GM23338 (cell line): ENCODE data around the gene RBPJL. TPM values are rescaled to one million over a fixed set of nuclear protein-coding genes. Genes with fewer than 3 reads are reported as not detected.
A peak's percentile ranks its signal among the peaks of the same experiment; 100 is the strongest.

Source experiments
- ATAC-seq: fragments of 200-7000 bp; cut with Tn5 transposase; 3 replicates; pipeline ENCODE4 v1.9.1; 2020
- DNase-seq: peaks from one replicate; pipeline ENCODE4 v3.0.0-alpha.2; 2015; ENCODE audit warnings: low spot score
- H2AFZ ChIP-seq: fragments of 200-600 bp; sonication (generic); 2 replicates; pipeline ENCODE4 v1.8.0; 2016; ENCODE audit warnings: antibody characterized with exemption, mild to moderate bottlenecking, moderate library complexity
- H3F3A ChIP-seq: fragments of 200-600 bp; sonication (generic); replicated peaks from 2 replicates; pipeline ENCODE4 v1.8.0; 2017; ENCODE audit warnings: antibody characterized with exemption, mixed run types, low read depth
- H3K27ac ChIP-seq: fragments of 200-600 bp; sonication (generic); 2 replicates; pipeline ENCODE4 v1.6.1; 2016; ENCODE audit warnings: low read depth
- H3K27me3 ChIP-seq: fragments of 200-600 bp; sonication (generic); 2 replicates; pipeline ENCODE4 v1.8.0; 2016; ENCODE audit warnings: mild to moderate bottlenecking, mixed run types, moderate library complexity; ENCODE audit not compliant: insufficient read depth
- H3K36me3 ChIP-seq: fragments of 200-600 bp; sonication (generic); 2 replicates; pipeline ENCODE4 v1.8.0; 2016; ENCODE audit warnings: mild to moderate bottlenecking; ENCODE audit not compliant: insufficient read depth
- H3K4me1 ChIP-seq: fragments of 200-600 bp; sonication (generic); 2 replicates; pipeline ENCODE4 v1.8.0; 2016; ENCODE audit warnings: mild to moderate bottlenecking, moderate library complexity; ENCODE audit not compliant: insufficient read depth
- H3K4me2 ChIP-seq: fragments of 200-600 bp; sonication (generic); 2 replicates; pipeline ENCODE4 v1.7.1; 2017; ENCODE audit warnings: mixed run types
- H3K4me3 ChIP-seq: fragments of 200-600 bp; sonication (generic); 2 replicates; pipeline ENCODE4 v1.6.1; 2016; ENCODE audit warnings: mixed run types
- H3K79me2 ChIP-seq: fragments of 200-600 bp; sonication (generic); replicated peaks from 2 replicates; pipeline ENCODE4 v1.8.0; 2017; ENCODE audit warnings: mild to moderate bottlenecking; ENCODE audit not compliant: insufficient read depth
- H3K9me2 ChIP-seq: fragments of 200-600 bp; sonication (generic); 2 replicates; pipeline ENCODE4 v1.8.0; 2017; ENCODE audit not compliant: insufficient read depth
- H4K20me1 ChIP-seq: fragments of 200-600 bp; sonication (generic); replicated peaks from 2 replicates; pipeline ENCODE4 v1.8.0; 2017; ENCODE audit warnings: mild to moderate bottlenecking; ENCODE audit not compliant: insufficient read depth
- H3K27ac Mint-ChIP-seq: 2 replicates; pipeline ENCODE4 v1.8.0; 2020; ENCODE audit warnings: inconsistent platforms, mild to moderate bottlenecking, moderate library complexity, mixed read lengths
- H3K27me3 Mint-ChIP-seq: 3 replicates; pipeline ENCODE4 v1.8.0; 2022; ENCODE audit warnings: low read depth, mild to moderate bottlenecking, moderate library complexity, mixed read lengths, inconsistent platforms; ENCODE audit not compliant: insufficient read depth, poor library complexity
- H3K36me3 Mint-ChIP-seq: 3 replicates; pipeline ENCODE4 v1.8.0; 2021; ENCODE audit warnings: low read depth, mild to moderate bottlenecking, inconsistent platforms, moderate library complexity, mixed read lengths
- H3K4me1 Mint-ChIP-seq: 3 replicates; pipeline ENCODE4 v1.8.0; 2020; ENCODE audit warnings: mild to moderate bottlenecking, inconsistent platforms, mixed read lengths
- H3K4me3 Mint-ChIP-seq: 3 replicates; pipeline ENCODE4 v1.8.0; 2021; ENCODE audit warnings: moderate library complexity, mild to moderate bottlenecking, inconsistent platforms, mixed read lengths
- H3K9me3 Mint-ChIP-seq: 3 replicates; pipeline ENCODE4 v1.8.0; 2020; ENCODE audit warnings: moderate library complexity, mild to moderate bottlenecking, inconsistent platforms, mixed read lengths
- CREB1 ChIP-seq: fragments of 250-450 bp; sonication (Bioruptor Pico); IDR thresholded peaks from 2 replicates; pipeline ENCODE4 v1.5.0; 2020; ENCODE audit warnings: low read depth, mild to moderate bottlenecking, moderate library complexity
- EZH2 ChIP-seq: fragments of 200-600 bp; sonication (generic); IDR thresholded peaks from one replicate; pipeline ENCODE4 v1.8.0; 2017; ENCODE audit warnings: antibody characterized with exemption, mild to moderate bottlenecking, low read depth; ENCODE audit not compliant: unreplicated experiment
- JUNB ChIP-seq: IDR thresholded peaks from one replicate; pipeline ENCODE4 v1.6.1; 2016; ENCODE audit warnings: antibody characterized with exemption; ENCODE audit not compliant: unreplicated experiment
- NANOG ChIP-seq: IDR thresholded peaks from 2 replicates; pipeline ENCODE4 v1.6.1; 2016; ENCODE audit warnings: antibody characterized with exemption, borderline replicate concordance
- STAT1 ChIP-seq: IDR thresholded peaks from one replicate; pipeline ENCODE4 v1.6.1; 2016; ENCODE audit warnings: antibody characterized with exemption; ENCODE audit not compliant: unreplicated experiment
- ZNF114 ChIP-seq: fragments of 250-450 bp; sonication (Bioruptor Pico); IDR thresholded peaks from 2 replicates; pipeline ENCODE4 v1.5.0; 2020; ENCODE audit warnings: mild to moderate bottlenecking, moderate library complexity
- ZNF331 ChIP-seq: fragments of 250-450 bp; sonication (Bioruptor Pico); IDR thresholded peaks from 2 replicates; pipeline ENCODE4 v1.5.0; 2020; ENCODE audit warnings: low read depth, mild to moderate bottlenecking, moderate library complexity
- long read RNA-seq: library from polyadenylated mRNA; unstranded; transcript quantifications from one replicate; pipeline ENCODE4 v2.0.0, GENCODE V29; 2020; ENCODE audit not compliant: unreplicated experiment
- polyA plus RNA-seq: library from polyadenylated mRNA; unstranded; fragments of >200 nt; fragmentation: Nextera tagmentation; extraction: Ambion mirVana; gene quantifications from 2 replicates; pipeline ENCODE4 v1.2.1, GENCODE V29; 2016
- total RNA-seq: library from RNA; depleted of rRNA; stranded (reverse); fragments of >200 nt; shearing (Covaris generic); gene quantifications from 2 replicates; pipeline ENCODE4 v1.2.3, GENCODE V29; 2014; rRNA removed
- TF ChIP-seq, protein P1 (sequence below), 2 experiments: fragments of 200-600 bp in 1 of 2; sonication (generic) in 1 of 2; conservative IDR thresholded peaks; 2 replicates each; pipeline versions ENCODE4 v1.5.1 to v1.6.1; 2016 to 2017; ENCODE audit warnings: antibody characterized with exemption in 2 of 2, low read depth in 2 of 2, mild to moderate bottlenecking in 2 of 2, moderate library complexity in 1 of 2
- TF ChIP-seq, protein P2 (sequence below): IDR thresholded peaks from 2 replicates; pipeline ENCODE4 v1.6.1; 2016; ENCODE audit warnings: antibody characterized with exemption

RBPJL gene, protein sequence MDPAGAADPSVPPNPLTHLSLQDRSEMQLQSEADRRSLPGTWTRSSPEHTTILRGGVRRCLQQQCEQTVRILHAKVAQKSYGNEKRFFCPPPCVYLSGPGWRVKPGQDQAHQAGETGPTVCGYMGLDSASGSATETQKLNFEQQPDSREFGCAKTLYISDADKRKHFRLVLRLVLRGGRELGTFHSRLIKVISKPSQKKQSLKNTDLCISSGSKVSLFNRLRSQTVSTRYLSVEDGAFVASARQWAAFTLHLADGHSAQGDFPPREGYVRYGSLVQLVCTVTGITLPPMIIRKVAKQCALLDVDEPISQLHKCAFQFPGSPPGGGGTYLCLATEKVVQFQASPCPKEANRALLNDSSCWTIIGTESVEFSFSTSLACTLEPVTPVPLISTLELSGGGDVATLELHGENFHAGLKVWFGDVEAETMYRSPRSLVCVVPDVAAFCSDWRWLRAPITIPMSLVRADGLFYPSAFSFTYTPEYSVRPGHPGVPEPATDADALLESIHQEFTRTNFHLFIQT
- total RNA-seq: 0.66 and 1.4 TPM in 2 replicates
- polyA plus RNA-seq: 0.42 and 0.44 TPM in 2 replicates
- long read RNA-seq: 0 reads

DNA sequence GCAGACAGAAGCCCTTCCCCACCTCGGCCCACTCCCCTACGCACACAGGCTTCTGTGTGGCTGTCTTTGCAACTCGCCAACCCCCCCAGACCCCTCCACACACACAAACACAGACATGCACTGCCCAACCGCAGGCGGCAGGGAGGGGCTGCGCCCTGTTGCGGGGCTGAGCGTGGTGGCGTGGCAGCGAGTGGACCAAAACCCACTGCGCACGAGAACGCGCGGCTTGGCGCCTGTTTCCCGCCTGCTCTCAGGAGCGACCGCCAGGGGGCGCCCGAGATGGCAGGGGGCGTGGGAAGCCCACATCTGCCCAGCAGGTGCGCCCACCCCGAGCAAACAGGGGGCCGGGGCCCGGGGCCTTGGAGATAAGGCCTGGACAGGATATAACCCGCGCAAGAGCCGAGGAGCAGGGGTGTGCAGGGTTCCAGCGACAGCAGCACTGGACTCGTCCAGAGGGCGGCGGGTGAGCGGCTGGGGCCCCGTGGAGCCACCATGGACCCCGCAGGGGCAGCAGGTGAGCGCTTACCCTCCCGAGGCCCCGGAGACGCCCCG lies at the start of gene RBPJL:
TSS of gene RBPJL (plus strand) at position 410 of the 552 bp plus-strand sequence. CDS start at position 493, 83 bp downstream.
- Histone ChIP-seq H3K27me3 (0 out of 2 replicates have a peak, but pooled peaks cover 9% of the 10 kb centered on the region), H3K4me1 (peaks cover 10% of the 10 kb centered on the region; the same call in 1 of the 2 replicates), H3K27ac (no peak within 1 kb of the TSS), H3K79me2 (no peaks in the 10 kb centered on the region), H3F3A (no peaks in the 10 kb centered on the region), H2AFZ (peak within 1 kb of the TSS; percentile 96; the same call in 1 of the 2 replicates), H3K4me2 (peak within 1 kb of the TSS; percentile 75), H3K36me3 (no peaks in the 10 kb centered on the region), H4K20me1 (no peaks in the 10 kb centered on the region; the same call in 1 of the 2 replicates), H3K4me3 (peak within 1 kb of the TSS; percentile 43; the same call in 1 of the 2 replicates), H3K9me2 (no peaks in the 10 kb centered on the region)
- H3K27me3 Mint-ChIP-seq: peaks cover 28% of the 10 kb centered on the region
- peak; percentile 39 for ATAC-seq
- no peaks in the 10 kb centered on the region; the same call in 2 of the 3 replicates for H3K36me3 Mint-ChIP-seq
- no peak for TF ChIP-seq JUNB
- TF ChIP-seq CREB1 (CRISPR knock-in tag): peak; percentile 35; the same call in 1 of the 2 replicates
- TF ChIP-seq, protein P1, sequence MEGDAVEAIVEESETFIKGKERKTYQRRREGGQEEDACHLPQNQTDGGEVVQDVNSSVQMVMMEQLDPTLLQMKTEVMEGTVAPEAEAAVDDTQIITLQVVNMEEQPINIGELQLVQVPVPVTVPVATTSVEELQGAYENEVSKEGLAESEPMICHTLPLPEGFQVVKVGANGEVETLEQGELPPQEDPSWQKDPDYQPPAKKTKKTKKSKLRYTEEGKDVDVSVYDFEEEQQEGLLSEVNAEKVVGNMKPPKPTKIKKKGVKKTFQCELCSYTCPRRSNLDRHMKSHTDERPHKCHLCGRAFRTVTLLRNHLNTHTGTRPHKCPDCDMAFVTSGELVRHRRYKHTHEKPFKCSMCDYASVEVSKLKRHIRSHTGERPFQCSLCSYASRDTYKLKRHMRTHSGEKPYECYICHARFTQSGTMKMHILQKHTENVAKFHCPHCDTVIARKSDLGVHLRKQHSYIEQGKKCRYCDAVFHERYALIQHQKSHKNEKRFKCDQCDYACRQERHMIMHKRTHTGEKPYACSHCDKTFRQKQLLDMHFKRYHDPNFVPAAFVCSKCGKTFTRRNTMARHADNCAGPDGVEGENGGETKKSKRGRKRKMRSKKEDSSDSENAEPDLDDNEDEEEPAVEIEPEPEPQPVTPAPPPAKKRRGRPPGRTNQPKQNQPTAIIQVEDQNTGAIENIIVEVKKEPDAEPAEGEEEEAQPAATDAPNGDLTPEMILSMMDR (conservative IDR thresholded peaks at IDR 0.05; ENCODE audit: low read depth in 2 of 2): peak; percentile 87 to 93
- TF ChIP-seq ZNF114 (CRISPR knock-in tag): no peak
- no peak for TF ChIP-seq EZH2
- TF ChIP-seq, protein P2, sequence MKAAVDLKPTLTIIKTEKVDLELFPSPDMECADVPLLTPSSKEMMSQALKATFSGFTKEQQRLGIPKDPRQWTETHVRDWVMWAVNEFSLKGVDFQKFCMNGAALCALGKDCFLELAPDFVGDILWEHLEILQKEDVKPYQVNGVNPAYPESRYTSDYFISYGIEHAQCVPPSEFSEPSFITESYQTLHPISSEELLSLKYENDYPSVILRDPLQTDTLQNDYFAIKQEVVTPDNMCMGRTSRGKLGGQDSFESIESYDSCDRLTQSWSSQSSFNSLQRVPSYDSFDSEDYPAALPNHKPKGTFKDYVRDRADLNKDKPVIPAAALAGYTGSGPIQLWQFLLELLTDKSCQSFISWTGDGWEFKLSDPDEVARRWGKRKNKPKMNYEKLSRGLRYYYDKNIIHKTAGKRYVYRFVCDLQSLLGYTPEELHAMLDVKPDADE: no peak
- no peak within 1 kb of the TSS for H3K27ac Mint-ChIP-seq
- H3K9me3 Mint-ChIP-seq: no peaks in the 10 kb centered on the region; the same call in 2 of the 3 replicates
- H3K4me3 Mint-ChIP-seq: peak within 1 kb of the TSS; percentile 14; the same call in 2 of the 3 replicates
- H3K4me1 Mint-ChIP-seq: peaks cover 26% of the 10 kb centered on the region
- peak; percentile 77 for DNase-seq

DNA sequence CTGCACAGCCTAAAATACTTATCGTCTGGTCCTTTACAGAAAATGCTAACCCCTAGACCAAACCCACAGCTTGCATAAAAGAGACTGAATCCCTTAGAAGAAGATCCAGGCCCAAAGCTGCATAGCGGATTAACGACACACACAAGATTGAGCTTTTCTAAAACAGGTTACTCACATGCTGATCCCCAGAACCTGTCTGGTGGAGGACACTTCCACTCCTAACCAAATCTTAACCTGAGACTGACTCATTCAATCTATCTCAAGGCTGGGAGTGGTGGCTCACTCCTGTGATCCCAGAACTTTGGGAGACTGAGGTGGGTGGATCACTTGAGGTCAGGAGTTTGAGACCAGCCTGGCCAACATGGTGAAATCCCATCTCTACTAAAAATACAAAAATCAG lies 49.5 kb upstream of the RBPJL start:
- no peaks in the 10 kb centered on the region for H3K9me3 Mint-ChIP-seq
- no peak overlapping the region for H3K4me2 ChIP-seq
- H3K27ac Mint-ChIP-seq: no peak overlapping the region
- H3K4me1 ChIP-seq: peaks cover 7% of the 10 kb centered on the region
- peaks cover 3% of the 10 kb centered on the region; the same call in 1 of the 2 replicates for H3K9me2 ChIP-seq
- no peaks in the 10 kb centered on the region for H3K79me2 ChIP-seq
- ATAC-seq (no peak), DNase-seq (no peak)
- no peak overlapping the region; the same call in 1 of the 2 replicates for H2AFZ ChIP-seq
- H3F3A ChIP-seq: no peaks in the 10 kb centered on the region
- no peak for TF ChIP-seq STAT1
- TF ChIP-seq ZNF331 (CRISPR knock-in tag): no peak
- TF ChIP-seq, protein P2: no peak
- no peak for TF ChIP-seq ZNF114 (CRISPR knock-in tag)
- no peak for TF ChIP-seq NANOG
- no peaks in the 10 kb centered on the region for H3K36me3 ChIP-seq
- H4K20me1 ChIP-seq: no peaks in the 10 kb centered on the region
- H3K27me3 Mint-ChIP-seq: no peaks in the 10 kb centered on the region
- H3K4me3 Mint-ChIP-seq: no peak overlapping the region
- no peak overlapping the region for H3K4me3 ChIP-seq
- H3K27me3 ChIP-seq: no peaks in the 10 kb centered on the region
- peaks cover 9% of the 10 kb centered on the region for H3K4me1 Mint-ChIP-seq
- no peak overlapping the region for H3K27ac ChIP-seq
- no peaks in the 10 kb centered on the region for H3K36me3 Mint-ChIP-seq
